ENCODE results near the gene IL33.

GRCh38 chr9:6230037-6230780 lies 14.6 kb downstream of the IL33 start:
- TF ChIP-seq CTCF (IDR thresholded peaks at IDR 0.05; ENCODE audit: borderline replicate concordance, extremely low read depth, low read length, poor library complexity, severe bottlenecking) (no peak), EZH2 (IDR thresholded peaks at IDR 0.05; ENCODE audit: borderline replicate concordance, low read depth, low read length, severe bottlenecking) (no peak)
